ENCODE data around the gene LPAR3.

LPAR3 gene

DNA sequence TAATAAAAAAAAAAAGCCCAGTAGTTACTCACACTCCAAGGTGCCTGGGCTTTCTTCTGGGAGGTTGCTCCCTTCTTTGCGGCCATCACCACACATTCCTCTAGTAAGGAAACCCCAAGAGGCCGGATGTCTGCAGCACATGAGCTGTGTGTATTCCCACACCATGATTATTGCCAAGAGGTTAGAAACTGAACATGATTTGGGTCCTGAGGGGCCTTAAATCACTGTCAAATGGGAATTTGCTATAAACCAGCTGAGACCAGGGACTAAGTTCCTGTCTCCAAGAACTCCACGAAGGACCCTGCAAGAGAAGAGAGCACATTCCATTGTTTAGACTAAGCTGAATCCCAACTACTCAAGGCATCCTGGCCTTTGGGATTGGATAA lies 117.5 kb downstream of the LPAR3 start:
- TF ChIP-seq, protein P1, sequence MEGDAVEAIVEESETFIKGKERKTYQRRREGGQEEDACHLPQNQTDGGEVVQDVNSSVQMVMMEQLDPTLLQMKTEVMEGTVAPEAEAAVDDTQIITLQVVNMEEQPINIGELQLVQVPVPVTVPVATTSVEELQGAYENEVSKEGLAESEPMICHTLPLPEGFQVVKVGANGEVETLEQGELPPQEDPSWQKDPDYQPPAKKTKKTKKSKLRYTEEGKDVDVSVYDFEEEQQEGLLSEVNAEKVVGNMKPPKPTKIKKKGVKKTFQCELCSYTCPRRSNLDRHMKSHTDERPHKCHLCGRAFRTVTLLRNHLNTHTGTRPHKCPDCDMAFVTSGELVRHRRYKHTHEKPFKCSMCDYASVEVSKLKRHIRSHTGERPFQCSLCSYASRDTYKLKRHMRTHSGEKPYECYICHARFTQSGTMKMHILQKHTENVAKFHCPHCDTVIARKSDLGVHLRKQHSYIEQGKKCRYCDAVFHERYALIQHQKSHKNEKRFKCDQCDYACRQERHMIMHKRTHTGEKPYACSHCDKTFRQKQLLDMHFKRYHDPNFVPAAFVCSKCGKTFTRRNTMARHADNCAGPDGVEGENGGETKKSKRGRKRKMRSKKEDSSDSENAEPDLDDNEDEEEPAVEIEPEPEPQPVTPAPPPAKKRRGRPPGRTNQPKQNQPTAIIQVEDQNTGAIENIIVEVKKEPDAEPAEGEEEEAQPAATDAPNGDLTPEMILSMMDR (IDR thresholded peaks at IDR 0.05; ENCODE audit: low read depth, low read length) = no peak
- H3K4me3 ChIP-seq (ENCODE audit: low read depth, low read length) = no peak overlapping the region
- no peak for DNase-seq
- no peaks in the 10 kb centered on the region for H3K9me3 ChIP-seq
- H3K27me3 ChIP-seq = no peaks in the 10 kb centered on the region
- H3K36me3 ChIP-seq = no peaks in the 10 kb centered on the region
- no peaks in the 10 kb centered on the region for H3K4me1 ChIP-seq

DNA sequence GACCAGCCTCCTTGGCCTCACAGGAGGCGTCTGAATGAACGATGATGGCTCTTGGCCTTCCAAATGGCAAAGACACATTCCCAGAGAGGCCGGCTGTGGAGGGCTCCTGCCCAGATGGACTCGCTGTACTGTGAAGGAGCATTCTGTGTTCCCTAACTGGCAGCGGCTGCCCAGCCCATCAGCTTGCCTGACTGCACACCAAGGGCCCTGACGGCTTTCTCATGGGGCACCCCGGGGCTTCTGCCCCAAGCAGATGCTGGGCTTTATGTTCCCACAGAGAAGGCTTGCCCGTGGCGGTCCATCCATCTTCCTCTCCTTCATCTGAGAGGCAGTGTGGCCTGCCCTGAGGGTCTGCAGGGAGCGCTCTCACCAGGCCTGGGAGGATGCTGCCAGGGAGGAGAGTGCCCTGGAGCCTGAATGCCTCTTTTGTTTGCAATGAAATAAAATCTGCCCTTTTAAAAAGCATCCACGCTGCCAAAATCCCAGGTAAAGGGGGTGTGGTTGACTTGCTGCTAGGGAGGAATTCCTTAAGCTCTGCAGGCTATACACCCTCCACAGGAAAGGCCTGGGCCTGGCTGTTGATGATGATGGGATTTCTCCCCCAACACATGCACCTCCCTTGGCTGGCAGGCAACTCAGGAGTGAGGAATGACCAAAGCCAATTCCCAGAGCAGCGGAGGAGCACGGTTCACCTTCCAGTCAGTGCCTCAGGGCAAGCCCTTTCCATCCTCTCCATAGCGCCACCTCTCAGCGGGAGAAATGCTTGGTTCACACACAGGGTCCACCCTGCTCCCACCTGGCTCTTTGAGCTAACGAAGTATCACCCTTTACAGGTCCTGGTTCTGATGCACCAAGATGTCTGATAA lies 118.1 kb downstream of the LPAR3 start:
- peak; percentile 17 for DNase-seq

DNA sequence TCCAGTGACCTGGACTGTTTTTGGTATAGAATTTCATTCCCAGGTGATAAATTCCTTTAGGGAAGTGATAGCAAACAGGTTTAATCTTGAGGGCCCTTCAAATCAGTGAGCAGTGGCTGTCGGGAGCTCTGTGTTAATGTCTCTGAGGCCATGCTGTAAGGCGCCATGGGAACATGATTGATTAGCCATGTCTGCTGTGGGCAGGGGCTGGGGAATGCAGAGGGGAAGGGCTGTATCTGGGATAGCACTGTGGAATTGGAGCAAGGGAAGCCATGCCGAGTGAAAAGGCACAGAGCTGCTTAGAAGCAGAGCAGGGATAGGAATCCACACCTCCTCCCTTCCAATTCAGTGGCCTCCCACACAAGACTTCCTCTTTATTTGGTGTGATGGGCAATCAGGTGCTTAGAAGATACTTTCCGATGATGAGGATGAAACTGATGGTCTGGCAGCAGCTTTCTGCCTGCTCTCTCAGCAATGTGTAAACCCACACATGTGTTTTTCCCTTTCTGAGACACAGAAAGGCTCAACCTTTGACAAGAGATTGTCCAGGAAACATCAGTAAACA lies 119.0 kb downstream of the LPAR3 start:
- Histone ChIP-seq H3K36me3 (no peaks in the 10 kb centered on the region), H3K27me3 (no peaks in the 10 kb centered on the region), H3K9me3 (no peaks in the 10 kb centered on the region), H3K4me1 (no peaks in the 10 kb centered on the region), H3K4me3 (ENCODE audit: low read depth, low read length) (no peak overlapping the region)
- TF ChIP-seq, protein P1 (IDR thresholded peaks at IDR 0.05; ENCODE audit: low read depth, low read length) = no peak
- DNase-seq = no peak

More for the DNA sequence above, 118.1 kb downstream of the LPAR3 start:
- TF ChIP-seq, protein P1 (IDR thresholded peaks at IDR 0.05; ENCODE audit: low read depth, low read length) = no peak
- no peaks in the 10 kb centered on the region for H3K27me3 ChIP-seq
- H3K4me3 ChIP-seq (ENCODE audit: low read depth, low read length) = no peak overlapping the region
- no peaks in the 10 kb centered on the region for H3K9me3 ChIP-seq
- no peaks in the 10 kb centered on the region for H3K4me1 ChIP-seq
- H3K36me3 ChIP-seq = no peaks in the 10 kb centered on the region

DNA sequence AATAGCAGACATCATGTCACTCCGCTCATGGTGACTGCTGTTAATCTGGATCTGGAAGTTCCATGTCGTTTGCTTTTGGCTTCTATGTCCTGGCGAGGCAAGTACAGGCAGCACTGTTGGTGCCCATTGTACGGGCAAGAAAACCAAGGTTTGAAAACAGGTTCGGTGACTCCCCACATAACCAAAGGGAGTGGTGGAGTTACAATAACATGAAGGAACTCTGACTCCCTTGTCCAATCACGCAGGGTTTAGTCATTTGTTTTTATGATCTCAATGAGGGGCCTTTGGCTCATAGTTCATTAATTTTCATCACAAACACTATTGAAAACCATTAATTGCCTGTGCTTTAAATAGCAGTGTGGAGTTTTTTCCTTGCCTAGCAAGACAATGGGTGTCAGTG lies 119.8 kb downstream of the LPAR3 start:
- TF ChIP-seq, protein P1 (IDR thresholded peaks at IDR 0.05; ENCODE audit: low read depth, low read length) = no peak
- Histone ChIP-seq H3K9me3 (no peaks in the 10 kb centered on the region), H3K36me3 (no peaks in the 10 kb centered on the region), H3K4me3 (ENCODE audit: low read depth, low read length) (no peak overlapping the region), H3K4me1 (no peaks in the 10 kb centered on the region), H3K27me3 (no peaks in the 10 kb centered on the region)
- no peak for DNase-seq

DNA sequence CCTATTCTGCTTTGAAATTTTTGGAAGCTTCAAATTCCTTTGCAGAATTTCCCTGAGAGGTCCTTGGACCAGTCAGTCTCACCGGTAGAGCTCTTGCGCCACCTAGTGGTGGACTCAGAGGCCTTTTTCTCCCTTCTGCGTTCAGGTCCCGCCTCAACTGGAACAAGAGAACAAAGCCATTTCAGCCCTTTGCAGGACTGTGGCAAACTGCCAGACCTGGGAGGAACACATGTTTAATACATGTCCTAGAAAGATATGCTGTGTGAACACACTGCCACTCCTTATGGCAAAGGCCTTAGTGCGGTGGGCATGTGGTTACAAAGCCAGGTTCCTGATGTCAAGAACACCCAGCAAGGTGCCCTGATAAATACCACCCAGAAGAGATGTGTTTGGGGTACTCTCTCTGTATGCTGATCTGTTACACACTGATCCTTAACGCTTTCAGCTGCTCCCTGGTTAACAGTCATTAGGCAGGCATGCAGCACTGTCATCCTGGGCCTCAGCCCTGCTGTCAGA lies 120.5 kb downstream of the LPAR3 start:
- TF ChIP-seq, protein P1 (IDR thresholded peaks at IDR 0.05; ENCODE audit: low read depth, low read length) = peak; percentile 80
- no peaks in the 10 kb centered on the region for H3K9me3 ChIP-seq
- H3K36me3 ChIP-seq = no peaks in the 10 kb centered on the region
- DNase-seq = peak; percentile 65
- H3K4me1 ChIP-seq = no peaks in the 10 kb centered on the region
- H3K27me3 ChIP-seq = no peaks in the 10 kb centered on the region
- no peak overlapping the region for H3K4me3 ChIP-seq (ENCODE audit: low read depth, low read length)

DNA sequence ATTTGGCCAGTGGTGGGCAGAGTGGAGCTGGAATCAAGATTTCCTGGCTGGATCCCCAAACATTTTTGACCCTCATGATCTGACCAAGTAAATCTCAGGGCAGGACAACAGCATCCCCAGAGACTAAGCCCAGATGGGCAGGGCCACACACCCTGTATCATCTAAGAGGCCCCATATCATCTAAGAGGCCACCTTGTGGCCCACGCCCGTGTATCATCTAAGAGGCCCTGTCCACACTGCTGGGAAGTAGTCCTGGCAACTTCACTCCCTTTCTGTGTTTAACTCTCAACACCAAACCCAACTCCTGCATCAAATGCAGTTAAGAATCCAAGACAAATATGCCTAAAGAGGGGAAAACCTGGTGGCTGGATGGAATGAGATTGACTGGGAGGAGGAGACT lies 121.1 kb downstream of the LPAR3 start:
- DNase-seq = no peak
- H3K36me3 ChIP-seq = no peaks in the 10 kb centered on the region
- no peaks in the 10 kb centered on the region for H3K9me3 ChIP-seq
- H3K4me1 ChIP-seq = no peaks in the 10 kb centered on the region
- no peaks in the 10 kb centered on the region for H3K27me3 ChIP-seq
- TF ChIP-seq, protein P1 (IDR thresholded peaks at IDR 0.05; ENCODE audit: low read depth, low read length) = peak; percentile 5; the same call in 1 of the 2 replicates
- no peak overlapping the region for H3K4me3 ChIP-seq (ENCODE audit: low read depth, low read length)
